AG04450 (cell line): ENCODE data around the gene SH3PXD2B. TPM values are rescaled to one million over a fixed set of nuclear protein-coding genes. Genes with fewer than 3 reads are reported as not detected.
"Not testable (repeated sequence)": the region's sequence is repeated elsewhere in the genome, so short reads cannot be mapped to it uniquely, and the experiment has no call there.

Experiments
- CTCF ChIA-PET: fragments of 300-600, 350-600 bp; formaldehyde crosslinking; extraction: SDS; loops from one replicate; lab custom pipeline; 2022; ENCODE audit warnings: antibody characterized with exemption, inconsistent platforms; lab: Charles Lee
- POLR2A ChIA-PET: fragments of 350-600 bp; formaldehyde crosslinking; extraction: SDS; loops from one replicate; lab custom pipeline; 2021; ENCODE audit warnings: antibody characterized with exemption, inconsistent platforms; lab: Yijun Ruan, JAX
- DNase-seq: peaks from one replicate; pipeline ENCODE4 v3.0.0-alpha.2; 2011; ENCODE audit warnings: low read depth, low spot score
- H3K27ac ChIP-seq: one replicate; pipeline ENCODE4 v1.5.1; 2012; ENCODE audit warnings: low read depth, low read length, control low read depth
- H3K27me3 ChIP-seq: one replicate; pipeline ENCODE4 v1.6.0; 2012; ENCODE audit warnings: low read length; ENCODE audit not compliant: control insufficient read depth, insufficient read depth
- H3K4me3 ChIP-seq: 2 replicates; pipeline ENCODE4 v1.5.1; 2011; ENCODE audit warnings: mild to moderate bottlenecking, low read depth, low read length, control low read depth
- H3K9me3 ChIP-seq: 2 replicates; pipeline ENCODE4 v1.5.1; 2012; ENCODE audit warnings: low read length; ENCODE audit not compliant: control insufficient read depth, insufficient read depth
- CTCF ChIP-seq: IDR thresholded peaks from 2 replicates; pipeline ENCODE4 v1.5.1; 2011; ENCODE audit warnings: low read depth, low read length, control low read depth, inconsistent platforms
- polyA plus RNA-seq: library from polyadenylated mRNA; depleted of rRNA; stranded (reverse); fragments of >200 nt; gene quantifications from 2 replicates; pipeline ENCODE4 v1.2.3, GENCODE V29; 2011

The SH3PXD2B gene
- polyA plus RNA-seq, 1 experiment, result 39.1 TPM

- H3K27me3 ChIP-seq, result peaks cover 8% of the 10 kb centered on the region
- H3K27ac ChIP-seq, result no peak overlapping the region
- CTCF ChIA-PET, result interaction anchor here (1.1 to 8.0 kb wide), 3 partner anchors 213 to 219 kb away, joined by 5 to 135 read pairs (median 41); no protein-coding TSS in a partner anchor
- no peaks in the 10 kb centered on the region for H3K9me3 ChIP-seq
- POLR2A ChIA-PET, result no interaction called here
- DNase-seq, result no peak
- no peak for TF ChIP-seq CTCF
- no peak overlapping the region for H3K4me3 ChIP-seq
Observed at GRCh38 chr5:172481011-172481800, 26.9 kb upstream of the SH3PXD2B start.

- CTCF ChIA-PET, result interaction anchor here (0.7 to 8.0 kb wide), 15 partner anchors 9 to 227 kb away, joined by 3 to 135 read pairs (median 3); no protein-coding TSS in a partner anchor
- DNase-seq, result no peak
- H3K4me3 ChIP-seq, result no peak overlapping the region
- no peak overlapping the region for H3K27ac ChIP-seq
- H3K27me3 ChIP-seq, result peaks cover 8% of the 10 kb centered on the region
- TF ChIP-seq CTCF, result no peak
- no peaks in the 10 kb centered on the region for H3K9me3 ChIP-seq
- POLR2A ChIA-PET, result no interaction called here
Observed at GRCh38 chr5:172479784-172480115, 25.4 kb upstream of the SH3PXD2B start.

GRCh38 chr5:172479034-172479783 is 24.9 kb upstream of the SH3PXD2B start:
- Histone ChIP-seq H3K9me3 (no peaks in the 10 kb centered on the region), H3K27ac (no peak overlapping the region), H3K4me3 (no peak overlapping the region), H3K27me3 (peaks cover 7% of the 10 kb centered on the region)
- TF ChIP-seq CTCF, result peak; percentile 89
- DNase-seq, result peak; percentile 61
- CTCF ChIA-PET, result interaction anchor here (0.7 to 8.0 kb wide), 16 partner anchors 8 to 236 kb away, joined by 3 to 135 read pairs (median 3); no protein-coding TSS in a partner anchor
- POLR2A ChIA-PET, result no interaction called here

GRCh38 chr5:172478695-172479033 is 24.3 kb upstream of the SH3PXD2B start:
- CTCF ChIA-PET, result interaction anchor here (0.6 to 8.0 kb wide), 8 partner anchors 165 to 236 kb away, joined by 3 to 135 read pairs (median 4); no protein-coding TSS in a partner anchor
- H3K27ac ChIP-seq, H3K9me3 ChIP-seq, POLR2A ChIA-PET, H3K4me3 ChIP-seq, DNase-seq, H3K27me3 ChIP-seq: not testable (repeated sequence)

- Histone ChIP-seq H3K4me3 (no peak overlapping the region), H3K27me3 (peaks cover 3% of the 10 kb centered on the region), H3K9me3 (no peaks in the 10 kb centered on the region), H3K27ac (no peak overlapping the region)
- TF ChIP-seq CTCF, result no peak
- ChIA-PET POLR2A (interaction anchor here (0.5 kb wide), 1 partner anchor 44 kb away, joined by 5 read pairs; no protein-coding TSS in a partner anchor), CTCF (interaction anchor here (0.6 to 8.0 kb wide), 8 partner anchors 165 to 237 kb away, joined by 3 to 135 read pairs (median 4); no protein-coding TSS in a partner anchor)
- no peak for DNase-seq
Observed at GRCh38 chr5:172478256-172478655, 23.9 kb upstream of the SH3PXD2B start.
